NCI-H226 (cell line): ENCODE results near the gene CRB2.

Experiments used
- DNase-seq: peaks from one replicate; pipeline ENCODE4 v3.0.0-alpha.2; 2015

Gene CRB2

GRCh38 chr9:123365881-123366528, 10.0 kb downstream of the CRB2 start:
- DNase-seq = no peak

- peak; percentile 69 for DNase-seq
Observed at GRCh38 chr9:123368023-123368422, 12.0 kb downstream of the CRB2 start.

DNA sequence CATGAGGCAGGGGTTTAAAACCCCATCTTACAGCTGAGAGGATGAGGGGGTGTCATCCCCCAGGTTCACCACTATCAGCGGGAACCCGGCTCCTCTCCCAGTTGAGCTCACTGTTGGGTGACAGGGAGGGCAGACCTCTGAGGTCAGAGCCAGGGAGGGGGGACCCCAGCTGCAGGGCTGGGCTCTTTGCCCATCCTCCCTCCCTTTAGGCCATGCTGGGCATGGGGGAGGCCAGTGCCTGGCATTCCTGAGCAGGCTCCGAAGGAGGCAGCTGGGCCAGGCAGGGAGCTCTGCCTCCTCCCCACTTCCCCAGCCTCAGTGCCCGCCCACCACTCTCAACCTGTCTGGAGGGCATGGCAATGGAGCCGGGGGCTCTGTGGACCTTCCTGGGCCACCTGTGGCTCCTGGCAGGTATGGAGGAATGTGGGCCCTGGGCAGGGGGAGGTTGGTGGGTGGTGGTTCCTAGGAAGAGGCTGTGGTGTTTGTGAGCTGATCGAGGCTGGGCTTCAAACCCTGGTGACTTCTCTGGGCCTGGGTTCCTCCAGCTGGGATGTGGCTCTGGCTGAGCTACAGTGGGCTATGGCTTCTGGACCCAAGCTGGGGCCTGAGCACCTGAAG, 12.6 kb downstream of the CRB2 start:
- peak; percentile 82 for DNase-seq

- no peak for DNase-seq
Observed at GRCh38 chr9:123369296-123369695, 13.3 kb downstream of the CRB2 start.

- DNase-seq = no peak
Observed at GRCh38 chr9:123370108-123370507, 14.1 kb downstream of the CRB2 start.

- DNase-seq = no peak
Observed at GRCh38 chr9:123370526-123371227, 14.7 kb downstream of the CRB2 start.

- no peak for DNase-seq
Observed at GRCh38 chr9:123371228-123371584, 15.2 kb downstream of the CRB2 start.

GRCh38 chr9:123371805-123372590, 16.0 kb downstream of the CRB2 start:
- no peak for DNase-seq

DNA sequence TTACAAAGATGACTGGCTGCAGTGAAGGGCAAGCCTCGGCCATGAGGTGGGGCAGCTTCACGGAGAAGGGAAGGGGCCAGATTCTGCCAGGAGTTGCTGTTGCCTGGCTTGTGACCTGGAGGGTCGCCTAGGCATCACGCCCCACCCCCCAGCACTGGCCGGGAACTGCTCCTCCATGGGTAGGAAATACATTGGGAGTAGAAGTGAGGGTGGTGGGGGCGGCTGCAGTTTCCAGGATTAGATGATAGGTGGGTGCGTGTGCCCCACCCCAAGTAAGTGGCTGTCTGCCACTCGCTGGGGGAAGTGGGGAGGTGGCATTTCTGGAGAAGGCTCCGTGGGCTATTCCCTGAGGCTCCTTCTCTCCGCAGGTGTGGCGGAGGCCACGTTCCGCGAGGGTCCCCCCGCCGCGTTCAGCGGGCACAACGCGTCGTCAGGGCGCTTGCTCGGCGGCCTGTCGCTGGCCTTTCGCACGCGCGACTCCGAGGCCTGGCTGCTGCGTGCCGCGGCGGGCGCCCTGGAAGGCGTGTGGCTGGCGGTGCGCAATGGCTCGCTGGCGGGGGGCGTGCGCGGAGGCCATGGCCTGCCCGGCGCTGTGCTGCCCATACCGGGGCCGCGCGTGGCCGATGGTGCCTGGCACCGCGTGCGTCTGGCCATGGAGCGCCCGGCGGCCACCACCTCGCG, 16.9 kb downstream of the CRB2 start:
- no peak for DNase-seq

- DNase-seq = no peak
Observed at GRCh38 chr9:123373447-123373923, 17.5 kb downstream of the CRB2 start.

GRCh38 chr9:123373946-123374345, 17.9 kb downstream of the CRB2 start:
- DNase-seq = no peak

DNA sequence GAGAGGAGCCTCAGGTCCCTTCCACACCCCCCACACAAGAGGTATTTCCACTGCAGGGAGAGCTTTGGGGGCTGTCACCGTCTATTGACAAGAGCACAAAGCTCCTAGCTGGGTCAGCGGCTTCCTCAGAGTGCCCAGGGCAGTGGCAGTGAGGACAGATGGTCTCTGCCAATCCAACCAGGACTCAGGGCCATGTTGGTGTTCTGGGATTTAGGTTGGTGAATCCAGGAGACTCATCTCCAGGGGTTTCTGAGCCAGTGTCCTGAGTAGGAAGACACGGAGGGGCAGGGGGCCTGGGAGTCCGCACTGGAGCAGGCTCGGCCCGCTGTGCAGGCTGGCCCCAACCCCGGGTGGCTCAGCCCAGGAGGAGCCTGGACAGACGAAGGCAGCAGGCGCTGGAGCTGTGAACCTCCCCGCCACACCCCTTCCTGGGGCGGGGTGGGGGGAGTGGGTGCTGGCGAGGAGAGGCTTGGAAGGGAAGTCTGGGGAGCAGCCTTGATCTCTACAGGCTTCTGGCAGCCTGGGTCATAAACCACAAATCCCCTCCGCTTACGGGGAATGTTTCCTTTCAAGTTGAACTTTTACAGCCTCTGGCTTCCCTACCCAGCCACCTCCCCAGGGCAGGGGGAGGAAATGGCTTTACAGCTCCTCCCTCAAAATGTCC, 19.6 kb downstream of the CRB2 start:
- DNase-seq = peak; percentile 89

DNA sequence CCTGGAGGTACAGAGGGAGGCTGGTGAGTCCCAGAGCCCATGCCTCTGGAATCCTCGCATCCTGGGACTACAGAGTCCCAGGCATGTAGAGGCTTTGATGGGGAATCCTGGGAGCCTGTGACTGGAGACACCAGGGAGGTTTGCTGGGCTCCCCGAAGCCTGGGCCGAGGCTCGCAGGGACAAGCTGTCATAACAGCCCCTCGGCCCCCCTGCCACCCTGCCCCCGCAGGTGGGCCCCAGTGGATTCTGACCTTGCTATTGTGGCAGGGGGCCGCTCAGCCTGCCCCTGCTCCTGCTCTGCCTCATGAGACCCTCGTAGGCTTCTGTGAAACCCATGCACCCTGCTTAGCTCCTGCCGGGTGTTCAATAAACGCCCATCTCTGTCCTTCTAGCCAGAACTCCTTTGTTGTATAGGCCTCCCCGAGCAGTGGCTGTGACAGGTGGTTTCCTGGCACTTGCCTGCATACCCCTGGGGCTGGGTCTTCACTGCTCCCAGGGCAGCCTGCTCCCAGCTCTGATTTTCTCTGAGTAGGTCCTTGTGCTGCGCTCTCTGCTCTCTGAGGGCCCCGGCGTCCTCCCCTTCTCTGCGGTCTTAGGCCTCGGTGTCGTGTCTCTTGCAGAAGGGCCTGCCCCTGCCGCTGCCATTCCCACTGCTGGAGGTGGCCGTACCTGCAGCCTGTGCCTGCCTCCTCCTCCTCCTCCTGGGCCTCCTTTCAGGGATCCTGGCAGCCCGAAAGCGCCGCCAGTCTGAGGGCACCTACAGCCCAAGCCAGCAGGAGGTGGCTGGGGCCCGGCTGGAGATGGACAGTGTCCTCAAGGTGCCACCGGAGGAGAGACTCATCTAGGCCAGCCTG, 20.4 kb downstream of the CRB2 start:
- no peak for DNase-seq

- no peak for DNase-seq
Observed at GRCh38 chr9:123377211-123377971, 21.4 kb downstream of the CRB2 start.

DNA sequence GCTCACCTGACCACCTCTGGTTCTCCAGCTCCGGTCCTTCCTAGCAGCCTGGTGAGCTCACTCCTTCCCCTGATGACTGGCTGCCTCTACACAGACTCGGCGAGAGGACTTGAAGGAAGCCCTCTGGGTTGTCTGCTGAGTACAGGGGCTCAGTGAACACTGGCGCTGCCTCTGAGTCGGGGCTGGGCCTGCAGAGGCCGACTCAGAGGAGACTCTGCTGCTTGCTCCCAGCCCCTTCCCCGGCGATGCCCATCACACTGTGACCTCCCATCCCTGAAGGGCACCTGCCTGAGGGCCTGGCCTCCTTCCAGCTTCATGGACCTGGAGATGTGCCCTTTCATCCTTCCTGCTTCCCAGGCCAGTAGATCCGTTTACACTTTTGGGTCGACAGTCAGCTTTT, 22.0 kb downstream of the CRB2 start:
- DNase-seq = no peak

GRCh38 chr9:123378956-123379660, 23.1 kb downstream of the CRB2 start:
- DNase-seq = no peak

- DNase-seq = no peak
Observed at GRCh38 chr9:123380852-123381705, 25.1 kb downstream of the CRB2 start.

GRCh38 chr9:123382653-123383511, 26.9 kb downstream of the CRB2 start:
- no peak for DNase-seq
